CD8-positive, alpha-beta memory T cell (primary cell): ENCODE data around the gene ST7. TPM values are rescaled to one million over a fixed set of nuclear protein-coding genes. Genes with fewer than 3 reads are reported as not detected.
A peak's percentile ranks its signal among the peaks of the same experiment; 100 is the strongest.

Experiments
- CTCF ChIA-PET: fragments of 350-600 bp; sonication (Branson Sonifier 250); formaldehyde crosslinking; loops from one replicate; lab custom pipeline; 2021; ENCODE audit warnings: antibody characterized with exemption; lab: Charles Lee
- POLR2A ChIA-PET: fragments of 350-600 bp; sonication (Branson Sonifier 250); formaldehyde crosslinking; loops from one replicate; lab custom pipeline; 2021; ENCODE audit warnings: antibody characterized with exemption; lab: Charles Lee
- DNase-seq, 5 donors: peaks; one replicate each; pipeline versions ENCODE4 v3.0.0 to v3.0.0-alpha.2; 2020 to 2022; ENCODE audit warnings: mixed read lengths in 1 of 5
- H3K27ac ChIP-seq: one replicate; pipeline ENCODE4 v1.7.0; 2013; ENCODE audit warnings: low read depth, mild to moderate bottlenecking, low read length, moderate library complexity
- H3K27me3 ChIP-seq: 2 replicates; pipeline ENCODE4 v1.7.0; 2013; ENCODE audit warnings: low read length, mild to moderate bottlenecking; ENCODE audit not compliant: insufficient read depth, poor library complexity, severe bottlenecking
- H3K36me3 ChIP-seq: 2 replicates; pipeline ENCODE4 v1.7.0; 2013; ENCODE audit warnings: mild to moderate bottlenecking, low read length, moderate library complexity; ENCODE audit not compliant: insufficient read depth
- H3K4me1 ChIP-seq: 2 replicates; pipeline ENCODE4 v1.7.0; 2013; ENCODE audit warnings: mild to moderate bottlenecking, low read length, moderate library complexity; ENCODE audit not compliant: insufficient read depth
- H3K4me3 ChIP-seq: 2 replicates; pipeline ENCODE4 v1.7.0; 2013; ENCODE audit warnings: mild to moderate bottlenecking, low read length
- H3K9me3 ChIP-seq: 2 replicates; pipeline ENCODE4 v1.7.0; 2013; ENCODE audit warnings: mild to moderate bottlenecking, low read length
- H3K27ac Mint-ChIP-seq, 8 donors: one replicate each; pipeline ENCODE4 v1.8.0; 2020 to 2021; ENCODE audit warnings: mixed read lengths in 8 of 8, mild to moderate bottlenecking in 6 of 8, inconsistent platforms in 3 of 8, moderate library complexity in 3 of 8
- H3K27me3 Mint-ChIP-seq, 2 donors: one replicate each; pipeline ENCODE4 v1.8.0; 2020 to 2021; ENCODE audit warnings: mixed read lengths in 2 of 2, mild to moderate bottlenecking in 1 of 2, moderate library complexity in 1 of 2
- H3K36me3 Mint-ChIP-seq, 3 donors: one replicate each; pipeline ENCODE4 v1.8.0; 2020 to 2021; ENCODE audit warnings: mixed read lengths in 3 of 3, inconsistent platforms in 1 of 3, mild to moderate bottlenecking in 1 of 3
- H3K4me1 Mint-ChIP-seq, 3 donors: one replicate each; pipeline ENCODE4 v1.8.0; 2020 to 2021; ENCODE audit warnings: mixed read lengths in 3 of 3, inconsistent platforms in 1 of 3, mild to moderate bottlenecking in 1 of 3
- H3K4me3 Mint-ChIP-seq, 7 donors: one replicate each; pipeline ENCODE4 v1.8.0; 2020 to 2021; ENCODE audit warnings: mixed read lengths in 7 of 7, mild to moderate bottlenecking in 6 of 7, moderate library complexity in 4 of 7, inconsistent platforms in 2 of 7
- H3K9me3 Mint-ChIP-seq, 5 donors: one replicate each; pipeline ENCODE4 v1.8.0; 2020 to 2022; ENCODE audit warnings: mixed read lengths in 5 of 5, mild to moderate bottlenecking in 3 of 5, moderate library complexity in 2 of 5, inconsistent platforms in 1 of 5
- polyA plus RNA-seq: library from polyadenylated mRNA; unstranded; fragments of 300-500 nt; fragmentation: Illumina TruSeq; gene quantifications from one replicate; pipeline ENCODE4 v1.2.3, GENCODE V29; 2021
- total RNA-seq, 2 experiments: library from RNA; stranded (reverse); gene quantifications; one replicate each; pipeline ENCODE4 v1.2.3, GENCODE V29; 2021

Gene ST7
- total and polyA plus RNA-seq, 3 experiments from 2014 or later, result 7.9 to 14.2 (median 12.7) TPM

DNA sequence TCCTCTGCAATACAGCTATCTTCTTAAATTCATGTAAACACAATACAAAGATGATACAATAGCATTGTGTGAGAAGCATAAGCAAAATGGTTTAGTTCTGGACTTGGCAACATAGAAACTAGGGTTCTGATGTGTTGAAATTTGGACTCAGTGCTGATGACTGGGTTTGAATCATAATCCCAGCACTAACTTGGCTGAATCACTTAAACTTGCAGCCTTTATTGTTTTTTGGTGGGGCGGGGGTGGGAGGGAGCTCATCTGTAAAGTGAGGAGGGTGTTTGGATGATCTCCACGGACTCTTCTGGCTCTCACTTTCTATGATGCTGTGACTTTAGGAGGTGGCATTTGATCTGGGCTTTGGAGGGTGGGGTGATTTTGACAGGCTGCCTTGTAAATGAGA, 211.3 kb downstream of the ST7 start:
- ChIA-PET CTCF (no interaction called here), POLR2A (no interaction called here)
- no peak overlapping the region for H3K27ac Mint-ChIP-seq
- H3K4me3 Mint-ChIP-seq, result no peak overlapping the region
- no peaks in the 10 kb centered on the region for H3K36me3 ChIP-seq
- no peak for DNase-seq
- H3K27me3 Mint-ChIP-seq, result peaks cover 0 to 1% of the 10 kb centered on the region in 2 donors
- H3K4me1 ChIP-seq, result no peaks in the 10 kb centered on the region
- H3K27me3 ChIP-seq, result no peaks in the 10 kb centered on the region
- H3K36me3 Mint-ChIP-seq, result no peaks in the 10 kb centered on the region
- H3K27ac ChIP-seq, result no peak overlapping the region
- no peaks in the 10 kb centered on the region for H3K9me3 Mint-ChIP-seq
- no peaks in the 10 kb centered on the region for H3K9me3 ChIP-seq
- no peaks in the 10 kb centered on the region for H3K4me1 Mint-ChIP-seq
- no peak overlapping the region for H3K4me3 ChIP-seq

DNA sequence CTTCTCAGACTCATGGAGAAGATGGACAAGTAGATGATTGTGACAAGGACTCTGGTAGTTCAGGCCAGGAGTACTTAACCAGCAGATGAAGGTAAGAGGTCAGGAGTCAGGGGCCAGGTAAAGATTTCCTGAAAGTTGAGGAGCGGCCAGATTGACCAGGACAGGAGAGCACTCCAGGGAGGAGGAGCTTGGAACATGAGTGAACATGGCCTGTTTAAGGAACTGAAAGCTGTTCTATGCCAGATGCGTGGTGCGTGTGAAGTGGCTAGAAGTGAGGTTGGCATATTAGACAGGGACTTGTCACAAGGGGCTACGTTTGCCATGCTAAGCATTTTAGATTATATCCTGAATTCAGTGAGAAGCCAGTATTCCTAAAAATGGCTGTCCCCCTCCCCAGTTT, 212.4 kb downstream of the ST7 start:
- no peaks in the 10 kb centered on the region for H3K9me3 Mint-ChIP-seq
- no peak for DNase-seq
- no peak overlapping the region for H3K27ac Mint-ChIP-seq
- peaks cover 0 to under 1% (median 0%) of the 10 kb centered on the region in 3 donors for H3K36me3 Mint-ChIP-seq
- ChIA-PET CTCF (no interaction called here), POLR2A (no interaction called here)
- Histone ChIP-seq H3K36me3 (no peaks in the 10 kb centered on the region), H3K4me3 (no peak overlapping the region), H3K27ac (no peak overlapping the region), H3K9me3 (no peaks in the 10 kb centered on the region), H3K27me3 (no peaks in the 10 kb centered on the region), H3K4me1 (no peaks in the 10 kb centered on the region)
- H3K4me3 Mint-ChIP-seq, result no peak overlapping the region
- peaks cover 0 to 1% of the 10 kb centered on the region in 2 donors for H3K27me3 Mint-ChIP-seq
- H3K4me1 Mint-ChIP-seq, result no peaks in the 10 kb centered on the region

DNA sequence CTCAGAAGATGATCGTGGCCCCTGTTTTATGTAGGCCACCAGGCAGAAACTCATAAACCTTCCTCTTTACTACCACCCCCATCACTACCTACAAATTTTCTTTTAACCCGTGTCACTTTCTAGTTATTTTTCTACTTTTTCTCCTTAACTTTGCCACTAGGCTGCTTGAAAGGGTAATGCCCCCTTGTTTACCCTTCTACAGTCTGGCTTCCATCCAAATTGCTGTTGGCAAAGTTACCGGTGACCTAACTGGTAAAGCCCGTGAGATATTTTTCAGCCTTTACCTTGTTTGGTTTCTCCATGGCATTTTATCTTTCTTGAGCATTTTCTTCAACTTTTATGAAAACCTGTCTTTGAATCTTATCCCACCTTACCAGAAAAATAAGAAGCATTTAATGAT, 216.6 kb downstream of the ST7 start:
- no peak overlapping the region for H3K4me3 ChIP-seq
- Mint-ChIP-seq H3K4me1 (no peaks in the 10 kb centered on the region), H3K27ac (no peak overlapping the region), H3K27me3 (peaks cover 0 to 1% of the 10 kb centered on the region in 2 donors), H3K9me3 (no peaks in the 10 kb centered on the region), H3K36me3 (peaks cover 7 to 26% (median 18%) of the 10 kb centered on the region in 3 donors), H3K4me3 (no peak overlapping the region)
- H3K9me3 ChIP-seq, result no peaks in the 10 kb centered on the region
- CTCF ChIA-PET, result no interaction called here
- H3K27ac ChIP-seq, result no peak overlapping the region
- DNase-seq, result no peak
- POLR2A ChIA-PET, result no interaction called here
- H3K27me3 ChIP-seq, result no peaks in the 10 kb centered on the region
- H3K4me1 ChIP-seq, result no peaks in the 10 kb centered on the region
- H3K36me3 ChIP-seq, result no peaks in the 10 kb centered on the region

DNA sequence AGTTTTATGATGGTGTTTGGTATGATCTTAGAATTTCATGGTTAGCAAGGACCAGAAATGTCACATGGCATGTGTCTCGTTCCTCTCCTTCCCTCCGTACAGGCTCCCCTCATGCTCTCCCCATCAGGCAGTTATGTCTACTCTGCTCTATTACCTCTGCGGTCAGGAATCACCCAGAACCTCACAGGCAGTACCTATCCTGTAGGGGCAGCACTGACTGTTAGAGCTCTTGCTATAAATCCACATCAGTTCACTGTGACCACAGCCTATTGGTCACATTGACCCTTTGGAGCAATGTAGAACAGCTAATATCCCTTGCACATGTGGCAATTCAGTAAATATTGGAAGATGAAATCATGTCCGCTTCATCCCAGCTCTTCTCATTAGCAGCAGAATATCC, 217.8 kb downstream of the ST7 start:
- Histone ChIP-seq H3K27ac (no peak overlapping the region), H3K4me1 (no peaks in the 10 kb centered on the region), H3K36me3 (no peaks in the 10 kb centered on the region), H3K9me3 (no peaks in the 10 kb centered on the region), H3K27me3 (no peaks in the 10 kb centered on the region), H3K4me3 (no peak overlapping the region)
- ChIA-PET POLR2A (no interaction called here), CTCF (no interaction called here)
- Mint-ChIP-seq H3K4me3 (no peak overlapping the region), H3K27ac (no peak overlapping the region), H3K9me3 (no peaks in the 10 kb centered on the region), H3K4me1 (no peaks in the 10 kb centered on the region), H3K36me3 (peaks cover 7 to 29% (median 18%) of the 10 kb centered on the region in 3 donors), H3K27me3 (no peaks in the 10 kb centered on the region)
- no peak for DNase-seq

DNA sequence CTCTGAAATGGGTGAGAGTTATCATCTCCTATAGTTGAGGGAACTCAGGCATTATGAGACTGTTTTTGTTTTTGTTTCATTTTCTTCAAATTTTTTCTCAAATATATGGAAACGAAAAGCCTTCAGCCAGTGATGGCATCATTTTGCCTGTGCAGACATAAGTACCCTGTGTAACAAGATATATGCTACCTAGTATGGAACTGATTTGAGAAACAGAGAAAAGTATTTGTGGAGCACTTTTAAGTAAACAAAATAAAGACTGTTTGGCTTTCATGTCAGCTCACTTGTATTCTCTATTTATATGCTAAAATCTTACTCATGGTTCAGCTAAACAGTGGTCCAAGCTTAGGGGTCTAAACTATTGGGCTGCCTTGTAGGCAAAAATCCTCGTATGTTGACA, 219.0 kb downstream of the ST7 start:
- ChIA-PET POLR2A (no interaction called here), CTCF (no interaction called here)
- Mint-ChIP-seq H3K27ac (no peak overlapping the region), H3K36me3 (peaks cover 7 to 29% (median 18%) of the 10 kb centered on the region in 3 donors), H3K27me3 (no peaks in the 10 kb centered on the region), H3K9me3 (no peaks in the 10 kb centered on the region), H3K4me3 (no peak overlapping the region), H3K4me1 (no peaks in the 10 kb centered on the region)
- H3K4me1 ChIP-seq, result no peaks in the 10 kb centered on the region
- H3K27ac ChIP-seq, result no peak overlapping the region
- no peaks in the 10 kb centered on the region for H3K9me3 ChIP-seq
- H3K36me3 ChIP-seq, result no peaks in the 10 kb centered on the region
- DNase-seq, result no peak
- no peak overlapping the region for H3K4me3 ChIP-seq
- H3K27me3 ChIP-seq, result no peaks in the 10 kb centered on the region

DNA sequence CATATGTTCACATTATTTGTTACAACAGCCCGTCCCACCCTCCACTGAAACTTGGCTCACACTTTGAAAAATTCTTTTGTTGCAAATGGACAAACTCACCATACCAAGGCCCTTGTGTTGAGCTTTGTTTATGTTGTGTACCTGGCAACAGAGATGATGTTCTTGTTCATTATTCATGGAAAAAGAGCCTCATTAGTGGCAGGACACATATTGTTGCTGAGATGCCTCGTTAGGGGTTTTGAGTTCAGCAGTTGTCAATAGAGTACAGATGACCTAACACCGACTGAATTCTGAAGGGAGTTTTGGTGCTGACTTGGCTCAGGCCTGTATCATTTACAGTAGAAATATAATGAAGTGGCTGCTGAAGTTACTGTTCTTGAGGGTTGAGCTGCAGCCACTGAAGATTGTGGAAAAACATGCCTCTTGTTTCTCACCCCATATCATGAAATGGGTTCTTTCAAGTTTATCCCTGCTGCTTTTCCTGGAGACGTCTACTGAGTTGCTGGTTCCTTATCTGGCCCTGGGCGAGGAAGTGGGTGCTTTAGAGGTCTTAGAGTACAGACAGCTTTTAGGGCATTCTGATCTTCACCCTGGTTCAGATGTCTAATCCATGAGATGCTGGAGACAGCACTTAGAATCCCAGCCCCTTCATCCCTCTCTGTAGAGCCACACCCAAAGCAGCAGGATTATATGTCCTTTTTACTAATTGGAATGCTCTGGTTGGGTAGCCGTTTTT, 219.9 kb downstream of the ST7 start:
- CTCF ChIA-PET, result no interaction called here
- Histone ChIP-seq H3K27me3 (no peaks in the 10 kb centered on the region), H3K4me3 (no peak overlapping the region), H3K36me3 (no peaks in the 10 kb centered on the region), H3K4me1 (no peaks in the 10 kb centered on the region), H3K27ac (no peak overlapping the region), H3K9me3 (no peaks in the 10 kb centered on the region)
- Mint-ChIP-seq H3K36me3 (peaks cover 10 to 29% (median 18%) of the 10 kb centered on the region in 3 donors), H3K27me3 (no peaks in the 10 kb centered on the region), H3K4me3 (no peak overlapping the region), H3K9me3 (no peaks in the 10 kb centered on the region), H3K4me1 (no peaks in the 10 kb centered on the region), H3K27ac (peak overlapping the region in 1 of 8 donors; percentile 80)
- no peak for DNase-seq
- POLR2A ChIA-PET, result no interaction called here

DNA sequence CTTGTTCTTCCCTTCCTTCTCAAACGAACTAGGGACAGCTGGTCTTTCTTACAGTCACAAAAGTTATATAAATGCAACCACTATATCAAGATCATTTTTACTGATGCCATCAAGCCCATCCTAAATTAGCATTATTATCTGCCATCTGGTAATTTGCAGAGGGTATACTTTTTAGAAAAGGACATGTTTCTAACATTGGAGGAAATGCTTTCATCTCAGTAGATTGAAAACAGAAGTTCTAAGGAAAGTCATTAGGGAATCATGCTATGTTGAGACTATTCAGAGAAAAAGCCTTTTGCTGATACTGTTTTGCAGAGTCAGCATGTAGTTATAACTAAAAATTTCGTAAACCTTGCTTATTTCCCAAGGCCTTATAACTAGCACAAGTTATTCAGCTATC, 222.9 kb downstream of the ST7 start:
- no peak for DNase-seq
- CTCF ChIA-PET, result no interaction called here
- no peaks in the 10 kb centered on the region for H3K4me1 ChIP-seq

DNA sequence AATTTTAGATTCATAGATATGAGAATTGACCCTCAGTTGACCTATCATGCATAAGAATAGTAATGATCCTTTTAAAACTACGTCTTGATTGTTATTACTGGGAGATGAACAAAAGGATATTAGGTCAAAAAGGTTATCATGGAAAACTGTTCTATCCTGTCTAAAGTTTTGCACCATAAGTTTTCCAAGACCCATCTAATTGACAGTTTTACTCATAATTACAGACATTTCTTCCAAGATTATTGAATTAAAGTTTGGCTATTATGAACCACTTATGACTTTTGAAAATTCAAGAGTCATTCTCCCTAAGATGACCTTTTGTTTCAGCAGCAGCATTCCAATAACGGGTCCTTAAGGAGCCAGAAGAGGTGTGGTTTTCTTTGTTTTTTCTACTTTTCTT, 225.3 kb downstream of the ST7 start:
- Mint-ChIP-seq H3K4me1 (no peaks in the 10 kb centered on the region), H3K9me3 (no peaks in the 10 kb centered on the region), H3K27me3 (no peaks in the 10 kb centered on the region), H3K4me3 (no peak overlapping the region), H3K36me3 (peaks cover 5 to 19% (median 12%) of the 10 kb centered on the region in 3 donors), H3K27ac (no peak overlapping the region)
- H3K36me3 ChIP-seq, result no peaks in the 10 kb centered on the region
- DNase-seq, result no peak
- H3K4me1 ChIP-seq, result no peaks in the 10 kb centered on the region
- no peak overlapping the region for H3K4me3 ChIP-seq
- H3K27me3 ChIP-seq, result no peaks in the 10 kb centered on the region
- POLR2A ChIA-PET, result no interaction called here
- CTCF ChIA-PET, result no interaction called here
- no peak overlapping the region for H3K27ac ChIP-seq
- no peaks in the 10 kb centered on the region for H3K9me3 ChIP-seq

More for the DNA sequence above, 222.9 kb downstream of the ST7 start:
- H3K4me3 Mint-ChIP-seq, result no peak overlapping the region
- Histone ChIP-seq H3K4me3 (no peak overlapping the region), H3K27me3 (no peaks in the 10 kb centered on the region), H3K27ac (no peak overlapping the region), H3K36me3 (no peaks in the 10 kb centered on the region), H3K9me3 (no peaks in the 10 kb centered on the region)
- H3K36me3 Mint-ChIP-seq, result peaks cover 6 to 25% (median 14%) of the 10 kb centered on the region in 3 donors
- no peaks in the 10 kb centered on the region for H3K9me3 Mint-ChIP-seq
- H3K27ac Mint-ChIP-seq, result no peak overlapping the region
- no peaks in the 10 kb centered on the region for H3K4me1 Mint-ChIP-seq
- H3K27me3 Mint-ChIP-seq, result no peaks in the 10 kb centered on the region
- POLR2A ChIA-PET, result no interaction called here
